IMR-90 (cell line): Measurements from ENCODE around the gene PDC. TPM values are rescaled to one million over a fixed set of nuclear protein-coding genes. Genes with fewer than 3 reads are reported as not detected.

Experiments
- ATAC-seq: fragments of 200-7000 bp; cut with Tn5 transposase; 2 replicates; pipeline ENCODE4 v1.9.1; 2020; ENCODE audit warnings: low read depth, mild to moderate bottlenecking, moderate library complexity
- BruUV-seq: library from RNA; stranded (reverse); fragments of 400-500 nt; replicated peaks from 2 replicates; lab custom pipeline; 2021; lab: Mats Ljungman, UMichigan
- CTCF ChIA-PET: fragments of 300-600 bp; formaldehyde crosslinking; extraction: SDS; loops from one replicate; lab custom pipeline; 2021; ENCODE audit warnings: antibody characterized with exemption; lab: Yijun Ruan, JAX
- POLR2A ChIA-PET: fragments of 300-600 bp; sonication (Branson Sonifier 250); formaldehyde crosslinking; loops from one replicate; lab custom pipeline; 2022; ENCODE audit warnings: antibody characterized with exemption; ENCODE audit not compliant: unreplicated experiment; lab: Charles Lee
- DNase-seq: peaks from one replicate; pipeline ENCODE4 v3.0.0; 2013
- H2AFZ ChIP-seq: replicated peaks from 2 replicates; pipeline ENCODE3; 2013; ENCODE audit warnings: low read length, mild to moderate bottlenecking; ENCODE audit not compliant: poor library complexity
- H2AK5ac ChIP-seq: 2 replicates; pipeline ENCODE4 v1.6.1; 2013; ENCODE audit warnings: low read depth, low read length, inconsistent platforms
- H2AK9ac ChIP-seq: replicated peaks from 2 replicates; pipeline ENCODE3; 2013; ENCODE audit warnings: mild to moderate bottlenecking, low read depth, low read length, moderate library complexity; ENCODE audit not compliant: poor library complexity
- H2BK120ac ChIP-seq: 2 replicates; pipeline ENCODE4 v1.6.1; 2013; ENCODE audit warnings: low read depth, low read length, inconsistent platforms
- H2BK15ac ChIP-seq: 3 replicates; pipeline ENCODE4 v1.6.1; 2013; ENCODE audit warnings: low read depth, low read length, inconsistent platforms
- H2BK20ac ChIP-seq: 2 replicates; pipeline ENCODE4 v1.6.1; 2013; ENCODE audit warnings: low read depth, mild to moderate bottlenecking, inconsistent platforms, low read length, moderate library complexity
- H2BK5ac ChIP-seq: 2 replicates; pipeline ENCODE4 v1.6.1; 2013; ENCODE audit warnings: mild to moderate bottlenecking, low read depth, low read length, inconsistent platforms; ENCODE audit not compliant: poor library complexity, severe bottlenecking
- H3K14ac ChIP-seq: replicated peaks from 2 replicates; pipeline ENCODE4 v1.6.1; 2013; ENCODE audit warnings: low read depth, low read length, inconsistent platforms
- H3K18ac ChIP-seq: 2 replicates; pipeline ENCODE4 v1.6.1; 2013; ENCODE audit warnings: low read depth, low read length, control low read depth
- H3K23ac ChIP-seq: 2 replicates; pipeline ENCODE4 v1.6.1; 2013; ENCODE audit warnings: low read depth, low read length, inconsistent platforms
- H3K27ac ChIP-seq: 2 replicates; pipeline ENCODE4 v1.5.1; 2013; ENCODE audit warnings: mild to moderate bottlenecking, control low read depth, low read length; ENCODE audit not compliant: insufficient read depth
- H3K27me3 ChIP-seq: 2 replicates; pipeline ENCODE4 v1.6.1; 2013; ENCODE audit warnings: low read length; ENCODE audit not compliant: control insufficient read depth, insufficient read depth
- H3K36me3 ChIP-seq: 2 replicates; pipeline ENCODE4 v1.6.1; 2013; ENCODE audit warnings: low read length, mixed read lengths; ENCODE audit not compliant: control insufficient read depth, insufficient read depth
- H3K4ac ChIP-seq: 2 replicates; pipeline ENCODE4 v1.6.1; 2013; ENCODE audit warnings: low read depth, low read length, inconsistent platforms
- H3K4me1 ChIP-seq: 2 replicates; pipeline ENCODE4 v1.6.1; 2013; ENCODE audit warnings: low read length, mixed read lengths; ENCODE audit not compliant: control insufficient read depth, insufficient read depth
- H3K4me2 ChIP-seq: 2 replicates; pipeline ENCODE4 v1.6.1; 2013; ENCODE audit warnings: low read depth, mild to moderate bottlenecking, control low read depth, low read length, moderate library complexity
- H3K4me3 ChIP-seq: 2 replicates; pipeline ENCODE4 v1.5.1; 2013; ENCODE audit warnings: low read depth, mild to moderate bottlenecking, control low read depth, low read length, moderate library complexity; ENCODE audit not compliant: insufficient read depth
- H3K56ac ChIP-seq: 2 replicates; pipeline ENCODE4 v1.6.1; 2013; ENCODE audit warnings: low read length, inconsistent platforms; ENCODE audit not compliant: insufficient read depth; ENCODE audit errors: extremely low read depth
- H3K79me1 ChIP-seq, 2 experiments: 2 replicates each; pipeline ENCODE4 v1.6.1; 2013; ENCODE audit warnings: low read length in 2 of 2, inconsistent platforms in 1 of 2, low read depth in 1 of 2
- H3K9ac ChIP-seq: 2 replicates; pipeline ENCODE4 v1.6.1; 2013; ENCODE audit warnings: low read depth, low read length, control low read depth
- H3K9me1 ChIP-seq: 2 replicates; pipeline ENCODE4 v1.6.1; 2013; ENCODE audit warnings: low read length, inconsistent platforms; ENCODE audit not compliant: insufficient read depth
- H3K9me3 ChIP-seq: 2 replicates; pipeline ENCODE4 v1.6.1; 2013; ENCODE audit warnings: low read length; ENCODE audit not compliant: control insufficient read depth, insufficient read depth
- H4K20me1 ChIP-seq: 2 replicates; pipeline ENCODE4 v1.6.1; 2013; ENCODE audit warnings: low read length, inconsistent platforms; ENCODE audit not compliant: insufficient read depth
- H4K5ac ChIP-seq: 2 replicates; pipeline ENCODE4 v1.6.1; 2013; ENCODE audit warnings: mild to moderate bottlenecking, low read depth, low read length, control low read depth
- H4K8ac ChIP-seq, 2 experiments: 2 replicates each; pipeline ENCODE4 v1.6.1; 2013; ENCODE audit warnings: low read depth in 2 of 2, low read length in 2 of 2, control low read depth in 1 of 2, inconsistent platforms in 1 of 2
- H4K91ac ChIP-seq: 2 replicates; pipeline ENCODE4 v1.6.1; 2013; ENCODE audit warnings: low read depth, low read length, inconsistent platforms; ENCODE audit not compliant: insufficient read depth
- BHLHE40 ChIP-seq: fragments of 150-350 bp; IDR thresholded peaks from 2 replicates; pipeline ENCODE4 v1.6.1; 2016; ENCODE audit warnings: mild to moderate bottlenecking, low read depth, low read length
- MXI1 ChIP-seq: IDR thresholded peaks from 2 replicates; pipeline ENCODE4 v1.6.1; 2012; ENCODE audit warnings: low read depth, mild to moderate bottlenecking, low read length, moderate library complexity, borderline replicate concordance
- RCOR1 ChIP-seq: IDR thresholded peaks from 2 replicates; pipeline ENCODE4 v1.6.1; 2012; ENCODE audit warnings: mild to moderate bottlenecking, low read length, improper control_type of control experiment; ENCODE audit not compliant: insufficient replicate concordance
- WGBS, 2 experiments: methylation state at CpG; one replicate each; pipeline versions ENCODE4 v1.1.5 to v1.1.7; 2013; ENCODE audit warnings: missing lambda C conversion rate in 2 of 2; ENCODE audit not compliant: insufficient read length in 1 of 2; ENCODE audit errors: extremely low coverage in 2 of 2; 5-methylcytosine and 5-hydroxymethylcytosine counted together
- dilution Hi-C: fragments of 300-500 bp; cut with HindIII; formaldehyde crosslinking; loops from one replicate; pipeline ENCODE4 v1.14.3; 2018; ENCODE audit warnings: low sequenced_read_pairs; ENCODE audit not compliant: unreplicated experiment
- in situ Hi-C: fragments of 300-500 bp; cut with MboI; formaldehyde crosslinking; loops from 3 replicates; pipeline ENCODE4 v1.14.3; 2019; ENCODE audit warnings: low sequenced_read_pairs, inconsistent platforms, mixed read lengths
- intact Hi-C: fragments of 100-400 bp; cut with micrococcal nuclease; formaldehyde crosslinking; loops from 2 replicates; pipeline ENCODE4 v1.10.0; 2022
- polyA plus RNA-seq, 3 experiments: library from polyadenylated mRNA; depleted of rRNA; stranded (reverse); fragments of >200 nt; gene quantifications; 2 replicates each; pipeline ENCODE4 v1.2.3, GENCODE V29; 2012; ENCODE audit warnings: low replicate concordance in 1 of 3
- total RNA-seq: library from RNA; depleted of rRNA; stranded (reverse); fragments of >200 nt; gene quantifications from 2 replicates; pipeline ENCODE4 v1.2.3, GENCODE V29; 2012

Gene PDC
- total and polyA plus RNA-seq, 2 of the 4 experiments (the other 2 are of a cell fraction), result not detected

GRCh38 chr1:186418503-186418902 is 42.4 kb downstream of the PDC start:
- Histone ChIP-seq H3K4me3 (no peak overlapping the region), H4K20me1 (no peaks in the 10 kb centered on the region), H3K9ac (no peak overlapping the region), H4K8ac (no peak overlapping the region), H2AK5ac (no peak overlapping the region), H3K23ac (no peak overlapping the region), H2AFZ (no peak overlapping the region), H3K9me1 (peaks cover 3% of the 10 kb centered on the region; the same call in 1 of the 2 replicates), H3K79me1 (no peaks in the 10 kb centered on the region; a peak in 1 of 4 replicates), H3K9me3 (no peaks in the 10 kb centered on the region), H3K36me3 (peaks cover 5% of the 10 kb centered on the region), H4K91ac (no peak overlapping the region), H3K18ac (no peak overlapping the region), H3K4me1 (peaks cover 7% of the 10 kb centered on the region), H4K5ac (no peak overlapping the region), H2BK5ac (no peak overlapping the region), H3K27me3 (no peaks in the 10 kb centered on the region), H2BK120ac (no peak overlapping the region), H2BK15ac (no peak overlapping the region), H2BK20ac (no peak overlapping the region), H3K4me2 (peak overlapping the region; percentile 53; the same call in 1 of the 2 replicates), H3K4ac (no peak overlapping the region), H3K14ac (no peak overlapping the region), H2AK9ac (no peak overlapping the region), H3K27ac (no peak overlapping the region), H3K56ac (no peak overlapping the region)
- CTCF ChIA-PET, result no interaction called here
- DNase-seq, result peak; percentile 71
- TF ChIP-seq RCOR1 (no peak), BHLHE40 (0 out of 2 replicates have a peak, but pooled peaks have one; percentile 17), MXI1 (peak; percentile 46; the same call in 1 of the 2 replicates)
- intact Hi-C loops, result no loop called here
- in situ Hi-C loops, result no loop called here
- dilution Hi-C loops, result no loop called here
- POLR2A ChIA-PET, result no interaction called here
- BruUV-seq, result no TSS peak
- peak; percentile 84 for ATAC-seq
- no CpG with 5 or more reads among the region's 4 CpGs for WGBS, 2 experiments
